Muscle of back (tissue), 11 donors: Measurements from ENCODE around the gene SDC3. TPM values are rescaled to one million over a fixed set of nuclear protein-coding genes. Genes with fewer than 3 reads are reported as not detected.
A peak's percentile ranks its signal among the peaks of the same experiment; 100 is the strongest.
"Not testable (repeated sequence)": the region's sequence is repeated elsewhere in the genome, so short reads cannot be mapped to it uniquely, and the experiment has no call there.

Experiments
- DNase-seq, 3 donors: peaks; one replicate each; pipeline versions ENCODE4 v3.0.0 to v3.0.0-alpha.2; 2013
- polyA plus RNA-seq, 10 donors: library from polyadenylated mRNA; unstranded; fragments of 120-200 nt; gene quantifications; one replicate each; pipeline ENCODE4 v1.2.1, GENCODE V29; 2013; ENCODE audit not compliant: insufficient read length in 10 of 10

Gene SDC3
- polyA plus RNA-seq, 10 donors, result 33.9 to 62.1 (median 41.1) TPM

- DNase-seq, result peak; percentile 76 to 86 (median 80)
Measured at GRCh38 chr1:30877205-30877912, 31.2 kb downstream of the SDC3 start.

- no peak for DNase-seq
Measured at GRCh38 chr1:30876451-30877204, 31.9 kb downstream of the SDC3 start.

- DNase-seq, result no peak
Measured at GRCh38 chr1:30875916-30876315, 32.6 kb downstream of the SDC3 start.

GRCh38 chr1:30875197-30875596 lies 33.4 kb downstream of the SDC3 start:
- DNase-seq, result no peak

GRCh38 chr1:30874176-30874575 lies 34.4 kb downstream of the SDC3 start:
- no peak for DNase-seq

GRCh38 chr1:30872948-30873263 lies 35.7 kb downstream of the SDC3 start:
- no peak for DNase-seq

GRCh38 chr1:30872033-30872947 lies 36.3 kb downstream of the SDC3 start:
- no peak for DNase-seq

GRCh38 chr1:30871276-30871871 lies 37.2 kb downstream of the SDC3 start:
- no peak for DNase-seq

- no peak for DNase-seq
Measured at GRCh38 chr1:30870656-30871055, 37.9 kb downstream of the SDC3 start.

GRCh38 chr1:30870035-30870434 lies 38.5 kb downstream of the SDC3 start:
- DNase-seq, result no peak

- DNase-seq, result no peak
Measured at GRCh38 chr1:30868833-30869435, 39.6 kb downstream of the SDC3 start.

- DNase-seq, result not testable (repeated sequence)
Measured at GRCh38 chr1:30868057-30868456, 40.5 kb downstream of the SDC3 start.

GRCh38 chr1:30867537-30867936 lies 41.0 kb downstream of the SDC3 start:
- no peak for DNase-seq

- DNase-seq, result no peak
Measured at GRCh38 chr1:30866594-30866993, 42.0 kb downstream of the SDC3 start.

GRCh38 chr1:30864681-30865080 lies 43.9 kb downstream of the SDC3 start:
- no peak for DNase-seq

- no peak for DNase-seq
Measured at GRCh38 chr1:30863858-30864604, 44.5 kb downstream of the SDC3 start.

GRCh38 chr1:30860320-30860652 lies 48.3 kb downstream of the SDC3 start:
- DNase-seq, result no peak

- DNase-seq, result no peak
Measured at GRCh38 chr1:30857964-30858363, 50.6 kb downstream of the SDC3 start.

- no peak for DNase-seq
Measured at GRCh38 chr1:30857062-30857461, 51.5 kb downstream of the SDC3 start.

GRCh38 chr1:30856260-30856790 lies 52.2 kb downstream of the SDC3 start:
- DNase-seq, result peak in 1 of 3 donors; percentile 74
